ENCODE results near the gene SERPINA5.

DNA sequence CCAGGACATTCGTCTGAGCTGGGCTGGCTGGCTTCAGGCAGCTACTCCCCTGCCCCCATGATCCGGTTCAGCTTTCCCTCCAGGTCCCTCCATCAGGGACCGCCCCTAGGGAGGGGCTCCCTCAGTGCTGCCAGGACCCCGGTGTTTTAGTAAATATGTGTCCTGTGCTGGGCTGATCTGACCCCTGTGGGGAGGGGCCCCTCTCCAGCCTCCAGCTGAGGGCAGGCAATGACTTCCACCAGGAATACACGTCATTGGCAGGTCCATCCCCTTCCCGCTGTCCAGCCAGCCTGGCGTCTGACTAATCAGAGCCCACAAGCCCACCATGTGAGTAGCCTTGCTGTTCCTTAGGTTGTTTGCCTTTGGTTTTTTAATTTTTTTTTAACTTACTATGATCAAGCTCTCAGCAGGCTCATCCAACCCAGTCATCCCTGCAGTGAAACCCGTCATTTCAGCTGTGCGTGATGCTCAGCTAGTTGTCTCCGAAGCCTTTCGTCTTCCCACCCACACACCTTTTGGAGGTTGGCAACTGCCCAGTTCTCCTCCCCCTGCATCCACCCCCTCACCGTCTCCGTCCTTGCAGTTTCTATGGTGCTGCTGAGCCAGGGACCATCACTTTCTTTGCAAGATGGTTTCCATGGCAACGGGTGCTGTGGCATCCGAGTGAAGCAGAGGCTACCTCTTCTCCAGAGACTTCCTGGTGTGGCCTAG is 35.9 kb upstream of the SERPINA5 start:
- TF ChIP-seq, protein P1, sequence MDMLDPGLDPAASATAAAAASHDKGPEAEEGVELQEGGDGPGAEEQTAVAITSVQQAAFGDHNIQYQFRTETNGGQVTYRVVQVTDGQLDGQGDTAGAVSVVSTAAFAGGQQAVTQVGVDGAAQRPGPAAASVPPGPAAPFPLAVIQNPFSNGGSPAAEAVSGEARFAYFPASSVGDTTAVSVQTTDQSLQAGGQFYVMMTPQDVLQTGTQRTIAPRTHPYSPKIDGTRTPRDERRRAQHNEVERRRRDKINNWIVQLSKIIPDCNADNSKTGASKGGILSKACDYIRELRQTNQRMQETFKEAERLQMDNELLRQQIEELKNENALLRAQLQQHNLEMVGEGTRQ (IDR thresholded peaks at IDR 0.05): no peak
- TF ChIP-seq POLR2A (IDR thresholded peaks at IDR 0.05; ENCODE audit: low read length) (no peak), ZSCAN20 (CRISPR knock-in tag; IDR thresholded peaks at IDR 0.05) (no peak), NR3C1 (IDR thresholded peaks at IDR 0.05) (no peak), PHF8 (IDR thresholded peaks at IDR 0.05; ENCODE audit: borderline replicate concordance, low read depth) (no peak), CEBPB (IDR thresholded peaks at IDR 0.05) (no peak), BHLHE40 (IDR thresholded peaks at IDR 0.05; ENCODE audit: low read depth, low read length) (no peak), EP300 (IDR thresholded peaks at IDR 0.05) (no peak), ESRRA (IDR thresholded peaks at IDR 0.05; ENCODE audit: borderline replicate concordance, low read length) (no peak)
- TF ChIP-seq, protein P2, sequence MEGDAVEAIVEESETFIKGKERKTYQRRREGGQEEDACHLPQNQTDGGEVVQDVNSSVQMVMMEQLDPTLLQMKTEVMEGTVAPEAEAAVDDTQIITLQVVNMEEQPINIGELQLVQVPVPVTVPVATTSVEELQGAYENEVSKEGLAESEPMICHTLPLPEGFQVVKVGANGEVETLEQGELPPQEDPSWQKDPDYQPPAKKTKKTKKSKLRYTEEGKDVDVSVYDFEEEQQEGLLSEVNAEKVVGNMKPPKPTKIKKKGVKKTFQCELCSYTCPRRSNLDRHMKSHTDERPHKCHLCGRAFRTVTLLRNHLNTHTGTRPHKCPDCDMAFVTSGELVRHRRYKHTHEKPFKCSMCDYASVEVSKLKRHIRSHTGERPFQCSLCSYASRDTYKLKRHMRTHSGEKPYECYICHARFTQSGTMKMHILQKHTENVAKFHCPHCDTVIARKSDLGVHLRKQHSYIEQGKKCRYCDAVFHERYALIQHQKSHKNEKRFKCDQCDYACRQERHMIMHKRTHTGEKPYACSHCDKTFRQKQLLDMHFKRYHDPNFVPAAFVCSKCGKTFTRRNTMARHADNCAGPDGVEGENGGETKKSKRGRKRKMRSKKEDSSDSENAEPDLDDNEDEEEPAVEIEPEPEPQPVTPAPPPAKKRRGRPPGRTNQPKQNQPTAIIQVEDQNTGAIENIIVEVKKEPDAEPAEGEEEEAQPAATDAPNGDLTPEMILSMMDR (IDR thresholded peaks at IDR 0.05): no peak
- TF ChIP-seq, protein P3, sequence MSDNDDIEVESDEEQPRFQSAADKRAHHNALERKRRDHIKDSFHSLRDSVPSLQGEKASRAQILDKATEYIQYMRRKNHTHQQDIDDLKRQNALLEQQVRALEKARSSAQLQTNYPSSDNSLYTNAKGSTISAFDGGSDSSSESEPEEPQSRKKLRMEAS (IDR thresholded peaks at IDR 0.05): no peak
- TF ChIP-seq, protein P4, sequence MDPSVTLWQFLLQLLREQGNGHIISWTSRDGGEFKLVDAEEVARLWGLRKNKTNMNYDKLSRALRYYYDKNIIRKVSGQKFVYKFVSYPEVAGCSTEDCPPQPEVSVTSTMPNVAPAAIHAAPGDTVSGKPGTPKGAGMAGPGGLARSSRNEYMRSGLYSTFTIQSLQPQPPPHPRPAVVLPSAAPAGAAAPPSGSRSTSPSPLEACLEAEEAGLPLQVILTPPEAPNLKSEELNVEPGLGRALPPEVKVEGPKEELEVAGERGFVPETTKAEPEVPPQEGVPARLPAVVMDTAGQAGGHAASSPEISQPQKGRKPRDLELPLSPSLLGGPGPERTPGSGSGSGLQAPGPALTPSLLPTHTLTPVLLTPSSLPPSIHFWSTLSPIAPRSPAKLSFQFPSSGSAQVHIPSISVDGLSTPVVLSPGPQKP (IDR thresholded peaks at IDR 0.05; ENCODE audit: low read depth, low read length): no peak
- TF ChIP-seq, protein P5, sequence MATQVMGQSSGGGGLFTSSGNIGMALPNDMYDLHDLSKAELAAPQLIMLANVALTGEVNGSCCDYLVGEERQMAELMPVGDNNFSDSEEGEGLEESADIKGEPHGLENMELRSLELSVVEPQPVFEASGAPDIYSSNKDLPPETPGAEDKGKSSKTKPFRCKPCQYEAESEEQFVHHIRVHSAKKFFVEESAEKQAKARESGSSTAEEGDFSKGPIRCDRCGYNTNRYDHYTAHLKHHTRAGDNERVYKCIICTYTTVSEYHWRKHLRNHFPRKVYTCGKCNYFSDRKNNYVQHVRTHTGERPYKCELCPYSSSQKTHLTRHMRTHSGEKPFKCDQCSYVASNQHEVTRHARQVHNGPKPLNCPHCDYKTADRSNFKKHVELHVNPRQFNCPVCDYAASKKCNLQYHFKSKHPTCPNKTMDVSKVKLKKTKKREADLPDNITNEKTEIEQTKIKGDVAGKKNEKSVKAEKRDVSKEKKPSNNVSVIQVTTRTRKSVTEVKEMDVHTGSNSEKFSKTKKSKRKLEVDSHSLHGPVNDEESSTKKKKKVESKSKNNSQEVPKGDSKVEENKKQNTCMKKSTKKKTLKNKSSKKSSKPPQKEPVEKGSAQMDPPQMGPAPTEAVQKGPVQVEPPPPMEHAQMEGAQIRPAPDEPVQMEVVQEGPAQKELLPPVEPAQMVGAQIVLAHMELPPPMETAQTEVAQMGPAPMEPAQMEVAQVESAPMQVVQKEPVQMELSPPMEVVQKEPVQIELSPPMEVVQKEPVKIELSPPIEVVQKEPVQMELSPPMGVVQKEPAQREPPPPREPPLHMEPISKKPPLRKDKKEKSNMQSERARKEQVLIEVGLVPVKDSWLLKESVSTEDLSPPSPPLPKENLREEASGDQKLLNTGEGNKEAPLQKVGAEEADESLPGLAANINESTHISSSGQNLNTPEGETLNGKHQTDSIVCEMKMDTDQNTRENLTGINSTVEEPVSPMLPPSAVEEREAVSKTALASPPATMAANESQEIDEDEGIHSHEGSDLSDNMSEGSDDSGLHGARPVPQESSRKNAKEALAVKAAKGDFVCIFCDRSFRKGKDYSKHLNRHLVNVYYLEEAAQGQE (IDR thresholded peaks at IDR 0.05): no peak

All from A549 (cell line).